ENCODE measurements around the gene RAB9A. TPM values are rescaled to one million over a fixed set of nuclear protein-coding genes. Genes with fewer than 3 reads are reported as not detected.

The RAB9A gene
- total and polyA plus RNA-seq, 9 of the 15 experiments (the other 6 are each of a cell fraction or from before 2014, with no cell fraction given): 13.5 to 20.8 (median 17.7) TPM

- in situ Hi-C loops (cut with MboI) (no loop called here), intact Hi-C loops (cut with micrococcal nuclease) (no loop called here)
- H2AFZ ChIP-seq (ENCODE audit: low read depth, low read length): no peak overlapping the region
- peaks cover 3% of the 10 kb centered on the region; the same call in 1 of the 2 replicates for H4K20me1 ChIP-seq (replicated peaks; ENCODE audit: control insufficient read depth, insufficient read depth, low read length)
- H3K9me1 ChIP-seq (ENCODE audit: control insufficient read depth, insufficient read depth, low read length): no peaks in the 10 kb centered on the region
- H3K79me2 ChIP-seq (ENCODE audit: control insufficient read depth, insufficient read depth, low read length): peaks cover 90% of the 10 kb centered on the region
- H3K4me3 ChIP-seq: no peak overlapping the region
- no peak overlapping the region for H3K27ac ChIP-seq (ENCODE audit: extremely low read depth, low read depth, low read length)
- POLR2A ChIA-PET: interaction anchor here (0.6 to 1.0 kb wide), 2 partner anchors 10 to 28 kb away, joined by 3 to 5 read pairs; no protein-coding TSS in a partner anchor
- H3K4me2 ChIP-seq (ENCODE audit: insufficient read depth, low read length): no peak overlapping the region
- DNase-seq (ENCODE audit: extremely low read depth in 1 of 4, low spot score in 3 of 4) (no peak), ATAC-seq (no peak; the same call in 2 of the 3 replicates), FAIRE-seq (no peak)
- 67% methylated on average over 5 of the region's 5 CpGs for WGBS (ENCODE audit: insufficient coverage, low coverage, missing lambda C conversion rate)
- H3K4me1 ChIP-seq (replicated peaks in 1 of 2; ENCODE audit: control insufficient read depth in 2 of 2, insufficient read depth in 2 of 2, low read length in 2 of 2): peaks cover 4 to 34% of the 10 kb centered on the region in 2 experiments
- TF ChIP-seq BRCA1 (IDR thresholded peaks at IDR 0.05): no peak
- TF ChIP-seq BRCA1 (CRISPR knock-in tag; IDR thresholded peaks at IDR 0.05): no peak
- TF ChIP-seq LARP7 (IDR thresholded peaks at IDR 0.05): no peak
- TF ChIP-seq, protein P1, sequence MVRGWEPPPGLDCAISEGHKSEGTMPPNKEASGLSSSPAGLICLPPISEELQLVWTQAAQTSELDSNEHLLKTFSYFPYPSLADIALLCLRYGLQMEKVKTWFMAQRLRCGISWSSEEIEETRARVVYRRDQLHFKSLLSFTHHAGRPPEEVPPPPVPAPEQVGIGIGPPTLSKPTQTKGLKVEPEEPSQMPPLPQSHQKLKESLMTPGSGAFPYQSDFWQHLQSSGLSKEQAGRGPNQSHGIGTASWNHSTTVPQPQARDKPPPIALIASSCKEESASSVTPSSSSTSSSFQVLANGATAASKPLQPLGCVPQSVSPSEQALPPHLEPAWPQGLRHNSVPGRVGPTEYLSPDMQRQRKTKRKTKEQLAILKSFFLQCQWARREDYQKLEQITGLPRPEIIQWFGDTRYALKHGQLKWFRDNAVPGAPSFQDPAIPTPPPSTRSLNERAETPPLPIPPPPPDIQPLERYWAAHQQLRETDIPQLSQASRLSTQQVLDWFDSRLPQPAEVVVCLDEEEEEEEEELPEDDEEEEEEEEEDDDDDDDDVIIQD (CRISPR knock-in tag; IDR thresholded peaks at IDR 0.05): no peak
- no peak for TF ChIP-seq JUNB (CRISPR knock-in tag; conservative IDR thresholded peaks at IDR 0.05)
- TF ChIP-seq EP300 (IDR thresholded peaks at IDR 0.05; ENCODE audit: low read length): no peak
- no TSS peak for BruUV-seq (replicated peaks)
- H3K27me3 ChIP-seq (ENCODE audit: control insufficient read depth in 2 of 2, insufficient read depth in 2 of 2, low read length in 2 of 2): no peaks in the 10 kb centered on the region
- H3K36me3 ChIP-seq (ENCODE audit: control insufficient read depth, insufficient read depth, low read length): peaks cover 33% of the 10 kb centered on the region
- peak overlapping the region in 1 of 2 experiments; percentile 20; a peak in 1 of 4 replicates for H3K9ac ChIP-seq (ENCODE audit: insufficient read depth in 1 of 2, low read depth in 2 of 2, low read length in 2 of 2)
- CTCF ChIA-PET (ENCODE audit: low intra/inter-chr PET ratio): no interaction called here
- H3K9me3 ChIP-seq (replicated peaks; ENCODE audit: control insufficient read depth, insufficient read depth, low read depth, low read length): no peaks in the 10 kb centered on the region
These were observed 13.3 kb downstream of the RAB9A start for GRCh38 chrX:13702111-13702789.
